ENCODE data around the gene DAB1.

The DAB1 gene

GRCh38 chr1:57157818-57158603 lies 265.8 kb downstream of the DAB1 start:
- DNase-seq = no peak

GRCh38 chr1:57156907-57157306 lies 267.0 kb downstream of the DAB1 start:
- DNase-seq = no peak

GRCh38 chr1:57146100-57146499 lies 277.8 kb downstream of the DAB1 start:
- DNase-seq = no peak

GRCh38 chr1:57142999-57143398 lies 280.9 kb downstream of the DAB1 start:
- no peak for DNase-seq

- DNase-seq = peak; percentile 30
These were observed 281.7 kb downstream of the DAB1 start for GRCh38 chr1:57142169-57142568.

- DNase-seq = no peak
These were observed 285.3 kb downstream of the DAB1 start for GRCh38 chr1:57138432-57139078.

GRCh38 chr1:57137980-57138379 lies 285.9 kb downstream of the DAB1 start:
- DNase-seq = no peak

GRCh38 chr1:57134803-57135202 lies 289.1 kb downstream of the DAB1 start:
- no peak for DNase-seq

- no peak for DNase-seq
These were observed 290.2 kb downstream of the DAB1 start for GRCh38 chr1:57133686-57134085.

GRCh38 chr1:57132993-57133622 lies 290.8 kb downstream of the DAB1 start:
- no peak for DNase-seq

- DNase-seq = no peak
These were observed 292.0 kb downstream of the DAB1 start for GRCh38 chr1:57131701-57132394.

GRCh38 chr1:57131257-57131656 lies 292.6 kb downstream of the DAB1 start:
- no peak for DNase-seq

- no peak for DNase-seq
These were observed 294.0 kb downstream of the DAB1 start for GRCh38 chr1:57129865-57130264.

GRCh38 chr1:57127976-57128375 lies 295.9 kb downstream of the DAB1 start:
- no peak for DNase-seq

- DNase-seq = peak; percentile 24
These were observed 299.0 kb downstream of the DAB1 start for GRCh38 chr1:57124768-57125446.

GRCh38 chr1:57124170-57124569 lies 299.7 kb downstream of the DAB1 start:
- DNase-seq = no peak

- no peak for DNase-seq
These were observed 301.8 kb downstream of the DAB1 start for GRCh38 chr1:57122031-57122430.

GRCh38 chr1:57118948-57119603 lies 304.8 kb downstream of the DAB1 start:
- no peak for DNase-seq

GRCh38 chr1:57117753-57118152 lies 306.1 kb downstream of the DAB1 start:
- no peak for DNase-seq

GRCh38 chr1:57116871-57117270 lies 307.0 kb downstream of the DAB1 start:
- DNase-seq = no peak

GRCh38 chr1:57115030-57115614 lies 308.7 kb downstream of the DAB1 start:
- DNase-seq = no peak

- DNase-seq = no peak
These were observed 311.7 kb downstream of the DAB1 start for GRCh38 chr1:57112148-57112547.
